NCI-H460 (cell line): ENCODE results near the gene SH2D4B. TPM values are rescaled to one million over a fixed set of nuclear protein-coding genes. Genes with fewer than 3 reads are reported as not detected.
A peak's percentile ranks its signal among the peaks of the same experiment; 100 is the strongest.

Source experiments
- DNase-seq: peaks from one replicate; pipeline ENCODE4 v3.0.0-alpha.2; 2016; ENCODE audit warnings: low read depth; ENCODE audit errors: extremely low read depth
- polyA plus RNA-seq: library from polyadenylated mRNA; depleted of rRNA; stranded (reverse); fragments of >200 nt; gene quantifications from 2 replicates; pipeline ENCODE4 v1.2.3, GENCODE V29; 2014; cell fraction: nucleus; rRNA removed
- total RNA-seq: library from RNA; depleted of rRNA; stranded (reverse); fragments of >200 nt; shearing (Covaris generic); gene quantifications from 2 replicates; pipeline ENCODE4 v1.2.3, GENCODE V29; 2014; rRNA removed

The SH2D4B gene
- 0.02 TPM in 1 of 2 replicates, not detected in the other for total RNA-seq
- polyA plus RNA-seq: not detected in 2 replicates

GRCh38 chr10:80537736-80538480 is at the start of gene SH2D4B:
Gene SH2D4B (plus strand): TSS chr10:80537902. CDS start chr10:80538332, 430 bp downstream.
- no peak for DNase-seq

- no peak for DNase-seq
These were observed 49.1 kb upstream of the SH2D4B start for GRCh38 chr10:80488539-80489066.

GRCh38 chr10:80489371-80490112 is 48.2 kb upstream of the SH2D4B start:
- DNase-seq: no peak

- DNase-seq: no peak
These were observed 46.2 kb upstream of the SH2D4B start for GRCh38 chr10:80491251-80492102.

- DNase-seq: no peak
These were observed 44.7 kb upstream of the SH2D4B start for GRCh38 chr10:80492848-80493521.

- DNase-seq: no peak
These were observed 44.1 kb upstream of the SH2D4B start for GRCh38 chr10:80493522-80494051.

- no peak for DNase-seq
These were observed 41.0 kb upstream of the SH2D4B start for GRCh38 chr10:80496555-80497172.

GRCh38 chr10:80497187-80498077 is 40.3 kb upstream of the SH2D4B start:
- no peak for DNase-seq

- DNase-seq: no peak
These were observed 39.4 kb upstream of the SH2D4B start for GRCh38 chr10:80498078-80498832.

- peak; percentile 89 for DNase-seq
These were observed 38.6 kb upstream of the SH2D4B start for GRCh38 chr10:80498833-80499741.

GRCh38 chr10:80500572-80501380 is 36.9 kb upstream of the SH2D4B start:
- no peak for DNase-seq

- no peak for DNase-seq
These were observed 36.3 kb upstream of the SH2D4B start for GRCh38 chr10:80501381-80501912.

- DNase-seq: no peak
These were observed 35.7 kb upstream of the SH2D4B start for GRCh38 chr10:80501913-80502521.

- DNase-seq: no peak
These were observed 34.8 kb upstream of the SH2D4B start for GRCh38 chr10:80502621-80503583.
